Right lung (tissue), 5 donors: ENCODE measurements around the gene CCL2. TPM values are rescaled to one million over a fixed set of nuclear protein-coding genes. Genes with fewer than 3 reads are reported as not detected.

Experiments used
- polyA plus RNA-seq, 5 donors: library from polyadenylated mRNA; unstranded; fragments of 120-200 nt; gene quantifications; one replicate each; pipeline versions ENCODE4 v1.2.1 to v1.2.3, GENCODE V29; 2013; ENCODE audit warnings: inconsistent platforms in 1 of 5, low replicate concordance in 1 of 5; ENCODE audit not compliant: insufficient read length in 5 of 5, insufficient read depth in 1 of 5

Gene CCL2
- polyA plus RNA-seq, 5 donors = 49.3 to 70.8 (median 61.3) TPM

Other genes with a start within 250 kb of the CCL2 start
- not detected for gene CCL7, start 14.9 kb downstream of the CCL2 start, polyA plus RNA-seq
- gene CCL11, start 30.5 kb downstream of the CCL2 start, polyA plus RNA-seq = under 1 TPM; 0.19 to 0.70 (median 0.41) TPM
- under 1 TPM; 0.38 to 0.68 (median 0.49) TPM for gene CCL8, start 64.2 kb downstream of the CCL2 start, polyA plus RNA-seq
- 1 to 10 TPM in 2 of 5 donors, under 1 TPM in 3; 0.37 to 2.6 (median 0.82) TPM for gene CCL13, start 101.2 kb downstream of the CCL2 start, polyA plus RNA-seq
- not detected for gene CCL1, start 107.9 kb downstream of the CCL2 start, polyA plus RNA-seq